HCT116 (cell line): ENCODE data around the gene BANF1. TPM values are rescaled to one million over a fixed set of nuclear protein-coding genes. Genes with fewer than 3 reads are reported as not detected.

Experiments used
- ATAC-seq: fragments of 200-7000 bp; cut with Tn5 transposase; 2 replicates; pipeline ENCODE4 v1.9.1; 2020; ENCODE audit warnings: mild to moderate bottlenecking, moderate library complexity
- BruUV-seq: library from RNA; stranded (reverse); fragments of 400-500 nt; replicated peaks from 2 replicates; lab custom pipeline; 2021; lab: Mats Ljungman, UMichigan
- CTCF ChIA-PET: fragments of 300-600 bp; sonication (Branson Sonifier 250); formaldehyde crosslinking; loops from one replicate; lab custom pipeline; 2021; ENCODE audit warnings: antibody characterized with exemption; lab: Charles Lee
- POLR2A ChIA-PET: fragments of 300-600, 350-600 bp; sonication (Branson Sonifier 250); formaldehyde crosslinking; loops from one replicate; lab custom pipeline; 2021; ENCODE audit warnings: antibody characterized with exemption; lab: Charles Lee
- RAD21 ChIA-PET, 2 experiments: fragments of 300-600 bp; sonication (Branson Sonifier 250); formaldehyde crosslinking; loops; one replicate each; lab custom pipeline; 2023; ENCODE audit warnings: low total read pairs in 2 of 2; ENCODE audit not compliant: uncharacterized antibody in 2 of 2, unreplicated experiment in 2 of 2, low non-redundant PET in 1 of 2; lab: Charles Lee
- DNase-seq: peaks from one replicate; pipeline ENCODE4 v3.0.0-alpha.2; 2010; ENCODE audit warnings: low read depth, low spot score
- H2AFZ ChIP-seq: fragments of 200-600 bp; shearing (Covaris generic), sonication (generic); 2 replicates; pipeline ENCODE4 v1.6.1; 2017; ENCODE audit warnings: low read depth, mixed run types, mixed read lengths, antibody characterized with exemption, low read length; ENCODE audit not compliant: poor library complexity, severe bottlenecking
- H3K27ac ChIP-seq: 2 replicates; pipeline ENCODE4 v1.5.1; 2012; ENCODE audit warnings: low read depth, low read length
- H3K27me3 ChIP-seq: fragments of 200-600 bp; sonication (generic); 2 replicates; pipeline ENCODE4 v1.6.1; 2016; ENCODE audit warnings: mixed run types, low read length, mixed read lengths; ENCODE audit not compliant: insufficient read depth
- H3K36me3 ChIP-seq, 2 experiments: fragments of 200-500 bp in 1 of 2; fragments of 200-600 bp in 1 of 2; sonication (Bioruptor generic) in 1 of 2; sonication (generic) in 1 of 2; 2 replicates each; pipeline versions ENCODE4 v1.5.1 to v1.6.1; 2014 to 2016; ENCODE audit warnings: low read length in 2 of 2, inconsistent platforms in 1 of 2, mixed read lengths in 1 of 2, mixed run types in 1 of 2; ENCODE audit not compliant: insufficient read depth in 2 of 2, control insufficient read depth in 1 of 2
- H3K4me1 ChIP-seq, 2 experiments: fragments of 200-600 bp in 1 of 2; sonication (generic) in 1 of 2; 2 replicates each; pipeline versions ENCODE4 v1.5.1 to v1.6.1; 2012 to 2017; ENCODE audit warnings: low read length in 2 of 2, inconsistent platforms in 1 of 2, mild to moderate bottlenecking in 1 of 2, mixed read lengths in 1 of 2, mixed run types in 1 of 2, moderate library complexity in 1 of 2; ENCODE audit not compliant: insufficient read depth in 2 of 2, control insufficient read depth in 1 of 2
- H3K4me2 ChIP-seq: fragments of 200-600 bp; sonication (generic); 2 replicates; pipeline ENCODE4 v1.6.1; 2017; ENCODE audit warnings: mixed run types, low read length, mixed read lengths
- H3K4me3 ChIP-seq, 2 experiments: fragments of 200-600 bp in 1 of 2; sonication (generic) in 1 of 2; replicated peaks in 1 of 2; 2 replicates each; pipeline ENCODE4 v1.5.1; 2011 to 2016; ENCODE audit warnings: low read length in 2 of 2, control low read depth in 1 of 2, low read depth in 1 of 2, mild to moderate bottlenecking in 1 of 2, mixed read lengths in 1 of 2, mixed run types in 1 of 2
- H3K79me2 ChIP-seq: fragments of 200-600 bp; sonication (generic); 2 replicates; pipeline ENCODE4 v1.6.1; 2017; ENCODE audit warnings: mild to moderate bottlenecking, mixed run types, low read length, moderate library complexity, mixed read lengths; ENCODE audit not compliant: insufficient read depth
- H3K9ac ChIP-seq: fragments of 200-600 bp; sonication (generic); 2 replicates; pipeline ENCODE4 v1.6.1; 2016; ENCODE audit warnings: low read length, mixed read lengths
- H3K9me2 ChIP-seq: fragments of 200-600 bp; sonication (generic), shearing (Covaris generic); 2 replicates; pipeline ENCODE4 v1.6.1; 2017; ENCODE audit warnings: mixed run types, mild to moderate bottlenecking, moderate library complexity; ENCODE audit not compliant: insufficient read depth
- H3K9me3 ChIP-seq, 2 experiments: fragments of 200-500 bp in 1 of 2; fragments of 200-600 bp in 1 of 2; sonication (Bioruptor generic) in 1 of 2; sonication (generic) in 1 of 2; 2 replicates each; pipeline ENCODE4 v1.6.1; 2014 to 2017; ENCODE audit warnings: low read length in 2 of 2, mixed read lengths in 2 of 2, inconsistent platforms in 1 of 2, low read depth in 1 of 2, mild to moderate bottlenecking in 1 of 2, mixed run types in 1 of 2, moderate library complexity in 1 of 2; ENCODE audit not compliant: control insufficient read depth in 1 of 2, insufficient read depth in 1 of 2
- H4K20me1 ChIP-seq: fragments of 200-600 bp; sonication (generic), shearing (Covaris generic); 2 replicates; pipeline ENCODE4 v1.6.1; 2017; ENCODE audit warnings: mixed run types, mild to moderate bottlenecking, moderate library complexity; ENCODE audit not compliant: insufficient read depth
- CEBPB ChIP-seq: IDR thresholded peaks from 2 replicates; pipeline ENCODE4 v1.6.1; 2012; ENCODE audit warnings: low read depth
- FOSL1 ChIP-seq: IDR thresholded peaks from 2 replicates; pipeline ENCODE4 v1.6.1; 2012; ENCODE audit warnings: low read depth
- POLR2AphosphoS5 ChIP-seq: IDR thresholded peaks from 2 replicates; pipeline ENCODE4 v1.6.1; 2011; ENCODE audit warnings: mild to moderate bottlenecking, low read depth, low read length, moderate library complexity
- SIN3A ChIP-seq: IDR thresholded peaks from 2 replicates; pipeline ENCODE4 v1.6.1; 2012; ENCODE audit warnings: low read depth
- SP1 ChIP-seq: IDR thresholded peaks from 2 replicates; pipeline ENCODE4 v1.6.1; 2012; ENCODE audit warnings: low read depth
- SRF ChIP-seq: IDR thresholded peaks from 2 replicates; pipeline ENCODE4 v1.6.1; 2012; ENCODE audit warnings: low read depth
- YY1 ChIP-seq: IDR thresholded peaks from 2 replicates; pipeline ENCODE4 v1.6.1; 2011; ENCODE audit warnings: low read length, low read depth, moderate library complexity, mild to moderate bottlenecking; ENCODE audit not compliant: insufficient replicate concordance; ENCODE audit errors: extremely low read depth
- intact Hi-C: fragments of 100-400 bp; cut with micrococcal nuclease; formaldehyde crosslinking; loops from 2 replicates; pipeline ENCODE4 v1.10.0; 2022
- total RNA-seq: library from RNA; stranded (reverse); gene quantifications from one replicate; pipeline ENCODE4 v1.2.1, GENCODE V29; 2021; ENCODE audit not compliant: unreplicated experiment
- TF ChIP-seq, protein P1 (sequence below): IDR thresholded peaks from 2 replicates; pipeline ENCODE4 v1.6.1; 2012
- TF ChIP-seq, protein P2 (sequence below), 3 experiments: fragments of 200-600 bp in 1 of 3; sonication (generic) in 1 of 3; IDR thresholded peaks in 2 of 3; conservative IDR thresholded peaks in 1 of 3; 2 replicates each; pipeline ENCODE4 v1.5.1; 2012 to 2017; ENCODE audit warnings: low read depth in 2 of 3, low read length in 2 of 3, antibody characterized with exemption in 1 of 3, borderline replicate concordance in 1 of 3, control low read depth in 1 of 3, mild to moderate bottlenecking in 1 of 3, mixed read lengths in 1 of 3, mixed run types in 1 of 3, moderate library complexity in 1 of 3; ENCODE audit not compliant: insufficient read depth in 1 of 3
- TF ChIP-seq, protein P3 (sequence below): IDR thresholded peaks from 2 replicates; pipeline ENCODE4 v1.6.1; 2012; ENCODE audit warnings: low read depth
- TF ChIP-seq, protein P4 (sequence below): IDR thresholded peaks from 2 replicates; pipeline ENCODE4 v1.6.1; 2012

BANF1 gene
- total RNA-seq, 1 experiment from 2014 or later, result 356 TPM

DNA sequence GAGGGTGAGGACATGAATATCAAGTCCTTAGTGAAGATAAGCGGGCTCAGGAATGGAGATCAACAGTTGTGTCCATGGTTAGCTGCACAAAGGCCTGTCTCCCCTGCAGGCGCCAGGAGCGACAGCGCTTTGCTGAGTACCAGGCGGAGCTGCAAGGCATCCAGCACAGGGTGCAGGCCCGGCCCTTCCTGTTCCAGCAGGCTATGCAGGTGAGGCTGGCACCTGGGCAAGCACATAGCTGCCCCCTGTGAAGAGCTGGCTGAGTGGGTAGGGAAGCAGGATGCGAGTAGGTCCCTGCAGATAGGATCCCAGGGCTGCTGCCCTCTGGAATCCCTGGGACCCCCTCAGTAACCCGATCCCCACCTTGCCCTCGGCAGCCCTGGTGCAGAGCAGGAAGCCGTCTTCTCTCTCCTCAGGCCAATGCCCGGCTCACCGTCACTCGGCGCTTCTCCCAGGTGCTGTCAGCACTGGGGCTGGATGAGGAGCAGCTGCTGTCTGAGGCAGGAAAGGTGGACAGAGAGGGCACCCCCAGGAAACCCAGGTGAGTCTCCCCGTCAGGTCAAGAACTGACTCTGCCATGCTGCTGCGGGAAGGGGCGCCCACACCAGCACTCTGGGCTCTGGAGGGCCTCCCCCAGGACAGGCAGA, 43.4 kb upstream of the BANF1 start:
- CTCF ChIA-PET, result interaction anchor here (0.5 kb wide), 1 partner anchor 189 kb away, joined by 4 read pairs; no protein-coding TSS in a partner anchor
- Histone ChIP-seq H2AFZ (no peak overlapping the region), H3K27ac (no peak overlapping the region; the same call in 1 of the 2 replicates), H3K27me3 (no peaks in the 10 kb centered on the region), H3K4me1 (peaks cover 8 to 21% of the 10 kb centered on the region in 2 experiments; a peak in 3 of 4 replicates), H3K36me3 (peaks cover 0 to 2% of the 10 kb centered on the region in 2 experiments; a peak in 2 of 4 replicates), H3K4me2 (no peak overlapping the region), H3K9ac (no peak overlapping the region), H3K79me2 (peaks cover 23% of the 10 kb centered on the region), H4K20me1 (no peaks in the 10 kb centered on the region), H3K9me2 (no peaks in the 10 kb centered on the region), H3K9me3 (no peaks in the 10 kb centered on the region), H3K4me3 (no peak overlapping the region)
- POLR2A ChIA-PET, result no interaction called here
- DNase-seq (no peak), ATAC-seq (no peak)
- RAD21 ChIA-PET, result no interaction called here
- TF ChIP-seq, protein P1, sequence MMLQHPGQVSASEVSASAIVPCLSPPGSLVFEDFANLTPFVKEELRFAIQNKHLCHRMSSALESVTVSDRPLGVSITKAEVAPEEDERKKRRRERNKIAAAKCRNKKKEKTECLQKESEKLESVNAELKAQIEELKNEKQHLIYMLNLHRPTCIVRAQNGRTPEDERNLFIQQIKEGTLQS, result no peak
- TF ChIP-seq CEBPB (no peak), POLR2AphosphoS5 (no peak), FOSL1 (no peak), SRF (no peak), SIN3A (no peak), YY1 (no peak), SP1 (no peak)
- TF ChIP-seq, protein P2, sequence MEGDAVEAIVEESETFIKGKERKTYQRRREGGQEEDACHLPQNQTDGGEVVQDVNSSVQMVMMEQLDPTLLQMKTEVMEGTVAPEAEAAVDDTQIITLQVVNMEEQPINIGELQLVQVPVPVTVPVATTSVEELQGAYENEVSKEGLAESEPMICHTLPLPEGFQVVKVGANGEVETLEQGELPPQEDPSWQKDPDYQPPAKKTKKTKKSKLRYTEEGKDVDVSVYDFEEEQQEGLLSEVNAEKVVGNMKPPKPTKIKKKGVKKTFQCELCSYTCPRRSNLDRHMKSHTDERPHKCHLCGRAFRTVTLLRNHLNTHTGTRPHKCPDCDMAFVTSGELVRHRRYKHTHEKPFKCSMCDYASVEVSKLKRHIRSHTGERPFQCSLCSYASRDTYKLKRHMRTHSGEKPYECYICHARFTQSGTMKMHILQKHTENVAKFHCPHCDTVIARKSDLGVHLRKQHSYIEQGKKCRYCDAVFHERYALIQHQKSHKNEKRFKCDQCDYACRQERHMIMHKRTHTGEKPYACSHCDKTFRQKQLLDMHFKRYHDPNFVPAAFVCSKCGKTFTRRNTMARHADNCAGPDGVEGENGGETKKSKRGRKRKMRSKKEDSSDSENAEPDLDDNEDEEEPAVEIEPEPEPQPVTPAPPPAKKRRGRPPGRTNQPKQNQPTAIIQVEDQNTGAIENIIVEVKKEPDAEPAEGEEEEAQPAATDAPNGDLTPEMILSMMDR (IDR thresholded peaks at IDR 0.05 in 2 of 3, conservative IDR thresholded peaks at IDR 0.05 in 1 of 3; ENCODE audit: borderline replicate concordance in 1 of 3, insufficient read depth in 1 of 3, low read depth in 2 of 3, low read length in 2 of 3), result no peak
- TF ChIP-seq, protein P3, sequence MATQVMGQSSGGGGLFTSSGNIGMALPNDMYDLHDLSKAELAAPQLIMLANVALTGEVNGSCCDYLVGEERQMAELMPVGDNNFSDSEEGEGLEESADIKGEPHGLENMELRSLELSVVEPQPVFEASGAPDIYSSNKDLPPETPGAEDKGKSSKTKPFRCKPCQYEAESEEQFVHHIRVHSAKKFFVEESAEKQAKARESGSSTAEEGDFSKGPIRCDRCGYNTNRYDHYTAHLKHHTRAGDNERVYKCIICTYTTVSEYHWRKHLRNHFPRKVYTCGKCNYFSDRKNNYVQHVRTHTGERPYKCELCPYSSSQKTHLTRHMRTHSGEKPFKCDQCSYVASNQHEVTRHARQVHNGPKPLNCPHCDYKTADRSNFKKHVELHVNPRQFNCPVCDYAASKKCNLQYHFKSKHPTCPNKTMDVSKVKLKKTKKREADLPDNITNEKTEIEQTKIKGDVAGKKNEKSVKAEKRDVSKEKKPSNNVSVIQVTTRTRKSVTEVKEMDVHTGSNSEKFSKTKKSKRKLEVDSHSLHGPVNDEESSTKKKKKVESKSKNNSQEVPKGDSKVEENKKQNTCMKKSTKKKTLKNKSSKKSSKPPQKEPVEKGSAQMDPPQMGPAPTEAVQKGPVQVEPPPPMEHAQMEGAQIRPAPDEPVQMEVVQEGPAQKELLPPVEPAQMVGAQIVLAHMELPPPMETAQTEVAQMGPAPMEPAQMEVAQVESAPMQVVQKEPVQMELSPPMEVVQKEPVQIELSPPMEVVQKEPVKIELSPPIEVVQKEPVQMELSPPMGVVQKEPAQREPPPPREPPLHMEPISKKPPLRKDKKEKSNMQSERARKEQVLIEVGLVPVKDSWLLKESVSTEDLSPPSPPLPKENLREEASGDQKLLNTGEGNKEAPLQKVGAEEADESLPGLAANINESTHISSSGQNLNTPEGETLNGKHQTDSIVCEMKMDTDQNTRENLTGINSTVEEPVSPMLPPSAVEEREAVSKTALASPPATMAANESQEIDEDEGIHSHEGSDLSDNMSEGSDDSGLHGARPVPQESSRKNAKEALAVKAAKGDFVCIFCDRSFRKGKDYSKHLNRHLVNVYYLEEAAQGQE, result no peak
- TF ChIP-seq, protein P4, sequence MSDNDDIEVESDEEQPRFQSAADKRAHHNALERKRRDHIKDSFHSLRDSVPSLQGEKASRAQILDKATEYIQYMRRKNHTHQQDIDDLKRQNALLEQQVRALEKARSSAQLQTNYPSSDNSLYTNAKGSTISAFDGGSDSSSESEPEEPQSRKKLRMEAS, result no peak
- intact Hi-C loops, result no loop called here
- BruUV-seq, result no TSS peak
